Keratinocyte (primary cell): ENCODE measurements around the gene KLHDC7B. TPM values are rescaled to one million over a fixed set of nuclear protein-coding genes. Genes with fewer than 3 reads are reported as not detected.

Source experiments
- DNase-seq: peaks from one replicate; pipeline ENCODE4 v3.0.0-alpha.2; 2011; ENCODE audit warnings: low read depth, missing footprints, low spot score
- FAIRE-seq: peaks from 2 replicates; lab custom pipeline; 2011; peaks lifted over from hg19 to GRCh38; lab: Jason Lieb, UNC
- H2AFZ ChIP-seq: 2 replicates; pipeline ENCODE4 v1.6.0; 2012; ENCODE audit warnings: low read length, control low read depth, inconsistent platforms; ENCODE audit not compliant: control insufficient read depth
- H3K27ac ChIP-seq: 2 replicates; pipeline ENCODE4 v1.5.1; 2011; ENCODE audit warnings: low read length; ENCODE audit not compliant: control insufficient read depth, insufficient read depth
- H3K27me3 ChIP-seq: 3 replicates; pipeline ENCODE4 v1.6.0; 2011; ENCODE audit warnings: low read length; ENCODE audit not compliant: control insufficient read depth, insufficient read depth; ENCODE audit errors: extremely low read depth
- H3K36me3 ChIP-seq, 2 experiments: 2 replicates in 1 of 2; 3 replicates in 1 of 2; pipeline ENCODE4 v1.5.1; 2011; ENCODE audit warnings: low read length in 2 of 2, mild to moderate bottlenecking in 1 of 2; ENCODE audit not compliant: control insufficient read depth in 2 of 2, insufficient read depth in 2 of 2; ENCODE audit errors: extremely low read depth in 1 of 2
- H3K4me1 ChIP-seq: 3 replicates; pipeline ENCODE4 v1.5.1; 2011; ENCODE audit warnings: low read length; ENCODE audit not compliant: control insufficient read depth, insufficient read depth; ENCODE audit errors: extremely low read depth
- H3K4me2 ChIP-seq: 3 replicates; pipeline ENCODE4 v1.6.0; 2011; ENCODE audit warnings: low read depth, low read length; ENCODE audit not compliant: control insufficient read depth, insufficient read depth; ENCODE audit errors: extremely low read depth
- H3K4me3 ChIP-seq, 3 experiments: fragments of 200-600 bp in 1 of 3; sonication (generic) in 1 of 3; 2 replicates in 2 of 3; 3 replicates in 1 of 3; pipeline ENCODE4 v1.5.1; 2011 to 2016; ENCODE audit warnings: low read length in 3 of 3, mild to moderate bottlenecking in 3 of 3, control low read depth in 2 of 3, inconsistent platforms in 1 of 3, low read depth in 1 of 3, mixed read lengths in 1 of 3, mixed run types in 1 of 3, moderate library complexity in 1 of 3; ENCODE audit not compliant: control insufficient read depth in 2 of 3, insufficient read depth in 2 of 3; ENCODE audit errors: extremely low read depth in 1 of 3
- H3K79me2 ChIP-seq: 2 replicates; pipeline ENCODE4 v1.6.0; 2012; ENCODE audit warnings: low read length; ENCODE audit not compliant: control insufficient read depth, insufficient read depth
- H3K9ac ChIP-seq: 3 replicates; pipeline ENCODE4 v1.6.0; 2011; ENCODE audit warnings: low read length; ENCODE audit not compliant: control insufficient read depth, insufficient read depth; ENCODE audit errors: extremely low read depth
- H3K9me1 ChIP-seq: 3 replicates; pipeline ENCODE4 v1.6.0; 2011; ENCODE audit warnings: low read length; ENCODE audit not compliant: control insufficient read depth, insufficient read depth; ENCODE audit errors: extremely low read depth
- H3K9me3 ChIP-seq: 2 replicates; pipeline ENCODE4 v1.5.1; 2012; ENCODE audit warnings: low read depth, low read length; ENCODE audit not compliant: control insufficient read depth
- H4K20me1 ChIP-seq: 3 replicates; pipeline ENCODE4 v1.6.0; 2011; ENCODE audit warnings: low read length; ENCODE audit not compliant: control insufficient read depth, insufficient read depth; ENCODE audit errors: extremely low read depth
- CTCF ChIP-seq, 3 experiments: IDR thresholded peaks in 1 of 3; conservative IDR thresholded peaks in 1 of 3; optimal IDR thresholded peaks in 1 of 3; 2 replicates in 2 of 3; 3 replicates in 1 of 3; pipeline versions ENCODE3 to v1.5.1; 2011; ENCODE audit warnings: low read length in 3 of 3, mild to moderate bottlenecking in 3 of 3, moderate library complexity in 2 of 3, control low read depth in 1 of 3, inconsistent platforms in 1 of 3; ENCODE audit not compliant: insufficient read depth in 2 of 3; ENCODE audit errors: extremely low read depth in 1 of 3
- EZH2 ChIP-seq: IDR thresholded peaks from one replicate; pipeline ENCODE4 v1.6.1; 2012; ENCODE audit warnings: inconsistent platforms, mild to moderate bottlenecking, low read length, moderate library complexity
- dilution Hi-C: fragments of 300-500 bp; cut with MboI; formaldehyde crosslinking; loops from one replicate; pipeline ENCODE4 v1.7.0; 2020; ENCODE audit warnings: low sequenced_read_pairs; ENCODE audit not compliant: extremely low pct_ligation_motif_present
- polyA plus RNA-seq, 5 experiments: library from polyadenylated mRNA; depleted of rRNA in 3 of 5; stranded (reverse) in 3 of 5; stranded (forward) in 1 of 5; unstranded in 1 of 5; fragments of >200 nt; gene quantifications; 1 replicate in 1 of 5; 2 replicates in 3 of 5; 3 replicates in 1 of 5; pipeline versions ENCODE4 v1.2.1 to v1.2.3, GENCODE V29; 2011 to 2012; ENCODE audit warnings: missing spikeins in 2 of 5, low read depth in 1 of 5, low replicate concordance in 1 of 5

Gene KLHDC7B
- polyA plus RNA-seq, 1 donor (not counting 4 experiments of a cell fraction or from before 2014, with no cell fraction given), result 0.01 TPM

GRCh38 chr22:50575426-50575941, 29.8 kb downstream of the KLHDC7B start:
- Histone ChIP-seq H4K20me1 (no peaks in the 10 kb centered on the region), H3K9me3 (no peaks in the 10 kb centered on the region), H3K9me1 (no peaks in the 10 kb centered on the region), H3K4me1 (no peaks in the 10 kb centered on the region), H3K27ac (no peak overlapping the region), H2AFZ (no peak overlapping the region), H3K9ac (no peak overlapping the region), H3K4me2 (no peak overlapping the region), H3K79me2 (no peaks in the 10 kb centered on the region), H3K4me3 (no peak overlapping the region), H3K27me3 (no peaks in the 10 kb centered on the region), H3K36me3 (peaks cover 23 to 25% of the 10 kb centered on the region in 2 experiments)
- FAIRE-seq (no peak), DNase-seq (no peak)
- no peak for TF ChIP-seq EZH2
- no peak for TF ChIP-seq CTCF (optimal IDR thresholded peaks at IDR 0.05 in 1 of 3, IDR thresholded peaks at IDR 0.05 in 1 of 3, conservative IDR thresholded peaks at IDR 0.05 in 1 of 3; ENCODE audit: extremely low read depth in 1 of 3, insufficient read depth in 2 of 3, low read length in 3 of 3)
- dilution Hi-C loops, result no loop called here

GRCh38 chr22:50576070-50576469, 30.4 kb downstream of the KLHDC7B start:
- Histone ChIP-seq H3K9me3 (no peaks in the 10 kb centered on the region), H3K4me1 (no peaks in the 10 kb centered on the region), H3K9me1 (no peaks in the 10 kb centered on the region), H4K20me1 (no peaks in the 10 kb centered on the region), H3K79me2 (no peaks in the 10 kb centered on the region), H3K4me3 (no peak overlapping the region), H3K27ac (no peak overlapping the region), H3K9ac (no peak overlapping the region), H3K4me2 (no peak overlapping the region), H3K27me3 (no peaks in the 10 kb centered on the region), H2AFZ (no peak overlapping the region), H3K36me3 (peaks cover 20 to 21% of the 10 kb centered on the region in 2 experiments)
- dilution Hi-C loops, result no loop called here
- DNase-seq, result peak; percentile 26
- TF ChIP-seq CTCF (optimal IDR thresholded peaks at IDR 0.05 in 1 of 3, IDR thresholded peaks at IDR 0.05 in 1 of 3, conservative IDR thresholded peaks at IDR 0.05 in 1 of 3; ENCODE audit: extremely low read depth in 1 of 3, insufficient read depth in 2 of 3, low read length in 3 of 3) (peak in 1 of 3 experiments; percentile 60), EZH2 (no peak)
- no peak for FAIRE-seq
